ENCODE data around the gene ZFP57. TPM values are rescaled to one million over a fixed set of nuclear protein-coding genes. Genes with fewer than 3 reads are reported as not detected.
A peak's percentile ranks its signal among the peaks of the same experiment; 100 is the strongest.

ZFP57 gene
- total RNA-seq, 2 donors from 2014 or later: 5.2 to 9.0 TPM

GRCh38 chr6:29656157-29656556 lies 24.8 kb downstream of the ZFP57 start:
- H3K9me3 Mint-ChIP-seq: no peaks in the 10 kb centered on the region
- H3K4me1 Mint-ChIP-seq (ENCODE audit: low read depth in 2 of 2): peaks cover 0 to 4% of the 10 kb centered on the region in 2 donors
- no peaks in the 10 kb centered on the region for H3K36me3 Mint-ChIP-seq
- ATAC-seq (no peak), DNase-seq (ENCODE audit: low spot score) (no peak)
- peaks cover 6 to 21% of the 10 kb centered on the region in 2 donors for H3K27me3 Mint-ChIP-seq
- no peak overlapping the region for H3K27ac Mint-ChIP-seq
- no peak overlapping the region for H3K4me3 Mint-ChIP-seq

GRCh38 chr6:29655658-29656057 lies 25.3 kb downstream of the ZFP57 start:
- no peaks in the 10 kb centered on the region for H3K36me3 Mint-ChIP-seq
- no peak overlapping the region for H3K4me3 Mint-ChIP-seq

GRCh38 chr6:29653452-29654038 lies 27.4 kb downstream of the ZFP57 start:
- ATAC-seq (no peak), DNase-seq (ENCODE audit: low spot score) (peak; percentile 78)
- Mint-ChIP-seq H3K9me3 (no peaks in the 10 kb centered on the region), H3K27ac (no peak overlapping the region), H3K4me3 (no peak overlapping the region), H3K36me3 (no peaks in the 10 kb centered on the region), H3K27me3 (peaks cover 6 to 14% of the 10 kb centered on the region in 2 donors), H3K4me1 (ENCODE audit: low read depth in 2 of 2) (peaks cover 9 to 11% of the 10 kb centered on the region in 2 donors)

More at GRCh38 chr6:29655658-29656057, 25.3 kb downstream of the ZFP57 start:
- no peak overlapping the region for H3K27ac Mint-ChIP-seq
- no peak for DNase-seq (ENCODE audit: low spot score)
- ATAC-seq: no peak
- peaks cover 6 to 19% of the 10 kb centered on the region in 2 donors for H3K27me3 Mint-ChIP-seq
- H3K4me1 Mint-ChIP-seq (ENCODE audit: low read depth in 2 of 2): peaks cover 0 to 4% of the 10 kb centered on the region in 2 donors
- no peaks in the 10 kb centered on the region for H3K9me3 Mint-ChIP-seq

- no peak for ATAC-seq
- H3K27ac Mint-ChIP-seq: no peak overlapping the region
- no peaks in the 10 kb centered on the region for H3K36me3 Mint-ChIP-seq
- no peaks in the 10 kb centered on the region for H3K9me3 Mint-ChIP-seq
- peaks cover 6 to 10% of the 10 kb centered on the region in 2 donors for H3K27me3 Mint-ChIP-seq
- DNase-seq (ENCODE audit: low spot score): no peak
- no peak overlapping the region for H3K4me3 Mint-ChIP-seq
- H3K4me1 Mint-ChIP-seq (ENCODE audit: low read depth in 2 of 2): peaks cover 9 to 11% of the 10 kb centered on the region in 2 donors
These were observed 28.8 kb downstream of the ZFP57 start for GRCh38 chr6:29652198-29652584.

- Mint-ChIP-seq H3K4me3 (no peak overlapping the region), H3K4me1 (ENCODE audit: low read depth in 2 of 2) (peaks cover 9 to 11% of the 10 kb centered on the region in 2 donors), H3K9me3 (no peaks in the 10 kb centered on the region), H3K36me3 (no peaks in the 10 kb centered on the region), H3K27me3 (peaks cover 6 to 10% of the 10 kb centered on the region in 2 donors), H3K27ac (no peak overlapping the region)
- DNase-seq (ENCODE audit: low spot score) (no peak), ATAC-seq (no peak)
These were observed 29.3 kb downstream of the ZFP57 start for GRCh38 chr6:29651413-29652197.

- H3K27me3 Mint-ChIP-seq: peaks cover 0 to 5% of the 10 kb centered on the region in 2 donors
- ATAC-seq (peak; percentile 99), DNase-seq (ENCODE audit: low spot score) (peak; percentile 94)
- H3K27ac Mint-ChIP-seq: peak overlapping the region; percentile 86 to 96
- H3K36me3 Mint-ChIP-seq: no peaks in the 10 kb centered on the region
- peak overlapping the region; percentile 91 for H3K4me3 Mint-ChIP-seq
- no peaks in the 10 kb centered on the region for H3K9me3 Mint-ChIP-seq
- peaks cover 9 to 11% of the 10 kb centered on the region in 2 donors for H3K4me1 Mint-ChIP-seq (ENCODE audit: low read depth in 2 of 2)
These were observed 31.0 kb downstream of the ZFP57 start for GRCh38 chr6:29649701-29650673.

- Mint-ChIP-seq H3K36me3 (no peaks in the 10 kb centered on the region), H3K4me3 (no peak overlapping the region), H3K9me3 (no peaks in the 10 kb centered on the region), H3K27me3 (peaks cover 0 to 3% of the 10 kb centered on the region in 2 donors), H3K4me1 (ENCODE audit: low read depth in 2 of 2) (peaks cover 9 to 11% of the 10 kb centered on the region in 2 donors), H3K27ac (no peak overlapping the region)
- DNase-seq (ENCODE audit: low spot score) (no peak), ATAC-seq (no peak)
These were observed 32.9 kb downstream of the ZFP57 start for GRCh38 chr6:29647927-29648642.

GRCh38 chr6:29641430-29642148 lies 39.4 kb downstream of the ZFP57 start:
- no peaks in the 10 kb centered on the region for H3K36me3 Mint-ChIP-seq
- ATAC-seq (no peak), DNase-seq (ENCODE audit: low spot score) (no peak)
- H3K27me3 Mint-ChIP-seq: peaks cover 0 to 9% of the 10 kb centered on the region in 2 donors
- H3K27ac Mint-ChIP-seq: no peak overlapping the region
- H3K4me3 Mint-ChIP-seq: no peak overlapping the region
- peaks cover 0 to 5% of the 10 kb centered on the region in 2 donors for H3K4me1 Mint-ChIP-seq (ENCODE audit: low read depth in 2 of 2)
- H3K9me3 Mint-ChIP-seq: no peaks in the 10 kb centered on the region

GRCh38 chr6:29637247-29637646 lies 43.7 kb downstream of the ZFP57 start:
- no peaks in the 10 kb centered on the region for H3K36me3 Mint-ChIP-seq
- no peak overlapping the region for H3K4me3 Mint-ChIP-seq
- DNase-seq (ENCODE audit: low spot score) (no peak), ATAC-seq (no peak)
- H3K4me1 Mint-ChIP-seq (ENCODE audit: low read depth in 2 of 2): peaks cover 5 to 12% of the 10 kb centered on the region in 2 donors
- H3K9me3 Mint-ChIP-seq: no peaks in the 10 kb centered on the region
- H3K27ac Mint-ChIP-seq: no peak overlapping the region
- H3K27me3 Mint-ChIP-seq: peaks cover 9 to 17% of the 10 kb centered on the region in 2 donors

- H3K9me3 Mint-ChIP-seq: no peaks in the 10 kb centered on the region
- H3K4me1 Mint-ChIP-seq (ENCODE audit: low read depth in 2 of 2): peaks cover 20 to 33% of the 10 kb centered on the region in 2 donors
- ATAC-seq: no peak
- H3K4me3 Mint-ChIP-seq: peak overlapping the region; percentile 92
- H3K27ac Mint-ChIP-seq: peak overlapping the region in 1 of 2 donors; percentile 24
- peaks cover 38 to 40% of the 10 kb centered on the region in 2 donors for H3K27me3 Mint-ChIP-seq
- no peak for DNase-seq (ENCODE audit: low spot score)
- H3K36me3 Mint-ChIP-seq: no peaks in the 10 kb centered on the region
These were observed 47.4 kb downstream of the ZFP57 start for GRCh38 chr6:29633534-29633905.

- DNase-seq (ENCODE audit: low spot score): peak; percentile 77
- Mint-ChIP-seq H3K27ac (peak within 1 kb of the TSS; percentile 10 to 24), H3K36me3 (no peaks in the 10 kb centered on the region), H3K9me3 (no peaks in the 10 kb centered on the region), H3K4me3 (peak within 1 kb of the TSS; percentile 92), H3K4me1 (ENCODE audit: low read depth in 2 of 2) (peaks cover 25 to 38% of the 10 kb centered on the region in 2 donors), H3K27me3 (peaks cover 40 to 42% of the 10 kb centered on the region in 2 donors)
- peak; percentile 87 to 91 for ATAC-seq
These were observed 48.0 kb downstream of the ZFP57 start, which contains the start of gene GABBR1 for GRCh38 chr6:29632789-29633533. TSS of gene GABBR1 (minus strand) at chr6:29633183. CDS start at chr6:29632385, 798 bp downstream.
